Activated CD4-positive, alpha-beta T cell treated with anti-CD3 and anti-CD28 coated beads, Interleukin-2, amount 50 U/mL, for 1 hour (primary cell): ENCODE data around the gene NDUFA8.
A peak's percentile ranks its signal among the peaks of the same experiment; 100 is the strongest.

ENCODE experiments used
- DNase-seq: peaks from one replicate; pipeline ENCODE4 v3.0.0-alpha.2; 2020

The NDUFA8 gene

GRCh38 chr9:122159026-122159924, at the start of gene NDUFA8, which contains the start of gene MORN5:
TSS of gene NDUFA8 (minus strand) at chr9:122159779. CDS start at chr9:122159677, 102 bp downstream.
TSS of gene MORN5 (plus strand) at chr9:122159908. CDS start at chr9:122159973, 65 bp downstream.
- peak; percentile 96 for DNase-seq

GRCh38 chr9:122207096-122207495, 47.5 kb upstream of the NDUFA8 start:
- no peak for DNase-seq

- DNase-seq = no peak
Observed at GRCh38 chr9:122206118-122207046, 46.8 kb upstream of the NDUFA8 start.

GRCh38 chr9:122205176-122205575, 45.6 kb upstream of the NDUFA8 start:
- DNase-seq = no peak

- no peak for DNase-seq
Observed at GRCh38 chr9:122204491-122204890, 44.9 kb upstream of the NDUFA8 start.

GRCh38 chr9:122204055-122204454, 44.5 kb upstream of the NDUFA8 start:
- DNase-seq = no peak

- no peak for DNase-seq
Observed at GRCh38 chr9:122202111-122202510, 42.5 kb upstream of the NDUFA8 start.

GRCh38 chr9:122201641-122202040, 42.1 kb upstream of the NDUFA8 start:
- DNase-seq = no peak

GRCh38 chr9:122200960-122201595, 41.5 kb upstream of the NDUFA8 start:
- DNase-seq = no peak

GRCh38 chr9:122197882-122198281, 38.3 kb upstream of the NDUFA8 start:
- DNase-seq = no peak

GRCh38 chr9:122197426-122197825, 37.8 kb upstream of the NDUFA8 start:
- no peak for DNase-seq

- no peak for DNase-seq
Observed at GRCh38 chr9:122195875-122196274, 36.3 kb upstream of the NDUFA8 start.

- DNase-seq = no peak
Observed at GRCh38 chr9:122193651-122194050, 34.1 kb upstream of the NDUFA8 start.

- DNase-seq = no peak
Observed at GRCh38 chr9:122192914-122193525, 33.4 kb upstream of the NDUFA8 start.

GRCh38 chr9:122192261-122192875, 32.8 kb upstream of the NDUFA8 start:
- DNase-seq = no peak

GRCh38 chr9:122191584-122191983, 32.0 kb upstream of the NDUFA8 start:
- DNase-seq = no peak

- DNase-seq = no peak
Observed at GRCh38 chr9:122190597-122191381, 31.2 kb upstream of the NDUFA8 start.

- DNase-seq = no peak
Observed at GRCh38 chr9:122188369-122188768, 28.8 kb upstream of the NDUFA8 start.

GRCh38 chr9:122186777-122187470, 27.3 kb upstream of the NDUFA8 start:
- DNase-seq = no peak

GRCh38 chr9:122186301-122186700, 26.7 kb upstream of the NDUFA8 start:
- no peak for DNase-seq

GRCh38 chr9:122184551-122184950, 25.0 kb upstream of the NDUFA8 start:
- no peak for DNase-seq
